Activated CD4-positive, alpha-beta T cell treated with anti-CD3 and anti-CD28 coated beads for 24 hours (primary cell): ENCODE data around the gene CACNA1I.

Source experiments
- DNase-seq, 2 donors: peaks; one replicate each; pipeline ENCODE4 v3.0.0-alpha.2; 2020; ENCODE audit warnings: low read depth in 2 of 2

CACNA1I gene

GRCh38 chr22:39623603-39624500 is 53.3 kb downstream of the CACNA1I start:
- DNase-seq: no peak

DNA sequence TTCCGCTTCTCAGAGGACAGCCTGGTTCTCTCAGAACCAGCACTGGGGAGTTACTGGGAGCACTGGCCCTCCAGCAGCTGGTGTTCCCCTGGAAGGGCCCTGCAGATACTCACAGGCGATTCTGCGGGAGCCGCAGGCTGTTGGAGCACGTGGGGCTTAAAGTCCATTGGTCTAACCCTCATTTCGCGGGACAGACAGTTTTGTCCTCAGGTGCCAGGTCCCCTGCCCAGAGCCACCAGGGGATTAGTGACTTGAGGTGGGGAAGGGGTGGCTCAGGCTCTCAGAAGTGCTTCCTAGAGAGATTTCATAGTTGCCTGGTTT is 53.9 kb downstream of the CACNA1I start:
- DNase-seq: no peak

DNA sequence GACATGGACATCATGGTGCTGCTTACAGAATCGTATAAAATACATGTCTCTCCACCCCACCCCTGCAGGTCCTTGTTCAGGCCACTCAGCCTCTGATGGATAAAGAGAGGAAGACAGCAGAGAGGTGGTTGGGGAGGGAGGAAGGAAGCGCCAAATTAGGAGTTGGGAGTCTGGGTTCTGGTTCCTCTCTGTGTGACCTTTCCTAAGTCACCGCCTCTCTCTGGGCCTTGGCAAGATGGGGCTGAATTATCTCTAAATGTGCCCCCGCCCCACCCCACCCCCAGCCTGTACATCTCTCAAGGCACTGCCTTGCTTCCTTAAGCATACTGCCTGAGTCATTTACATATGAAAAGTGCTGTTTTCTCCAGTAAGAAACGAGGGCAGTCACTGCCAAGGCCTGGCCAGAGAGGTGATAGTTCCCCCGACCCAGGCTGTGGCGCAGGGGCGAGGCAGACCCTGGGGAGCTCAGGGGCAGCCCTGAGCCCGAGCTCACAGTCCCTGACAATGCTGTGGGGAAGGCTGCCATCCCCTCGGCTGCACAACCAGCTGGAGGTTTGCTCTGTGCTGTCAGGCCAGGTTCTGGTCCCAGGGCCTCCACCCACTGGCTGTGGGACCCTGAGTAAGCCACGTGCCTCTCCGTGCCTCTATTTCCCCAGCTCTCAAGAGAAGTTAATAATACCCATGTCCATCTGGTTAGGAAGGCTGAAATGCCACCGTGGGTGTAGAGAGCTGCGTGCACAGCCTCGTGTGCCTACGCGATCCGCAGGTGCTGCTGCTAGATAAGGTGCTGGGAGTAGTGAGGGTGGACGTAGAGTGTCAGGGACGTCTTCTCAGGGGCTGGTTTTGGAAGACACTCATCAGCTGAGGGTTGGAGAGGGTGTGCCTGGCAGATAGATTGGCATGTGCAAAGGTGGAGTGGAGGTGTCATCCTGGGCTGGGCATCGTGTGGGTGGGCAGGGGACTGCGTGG is 55.3 kb downstream of the CACNA1I start:
- DNase-seq: no peak

GRCh38 chr22:39627208-39627607 is 56.7 kb downstream of the CACNA1I start:
- DNase-seq: no peak

DNA sequence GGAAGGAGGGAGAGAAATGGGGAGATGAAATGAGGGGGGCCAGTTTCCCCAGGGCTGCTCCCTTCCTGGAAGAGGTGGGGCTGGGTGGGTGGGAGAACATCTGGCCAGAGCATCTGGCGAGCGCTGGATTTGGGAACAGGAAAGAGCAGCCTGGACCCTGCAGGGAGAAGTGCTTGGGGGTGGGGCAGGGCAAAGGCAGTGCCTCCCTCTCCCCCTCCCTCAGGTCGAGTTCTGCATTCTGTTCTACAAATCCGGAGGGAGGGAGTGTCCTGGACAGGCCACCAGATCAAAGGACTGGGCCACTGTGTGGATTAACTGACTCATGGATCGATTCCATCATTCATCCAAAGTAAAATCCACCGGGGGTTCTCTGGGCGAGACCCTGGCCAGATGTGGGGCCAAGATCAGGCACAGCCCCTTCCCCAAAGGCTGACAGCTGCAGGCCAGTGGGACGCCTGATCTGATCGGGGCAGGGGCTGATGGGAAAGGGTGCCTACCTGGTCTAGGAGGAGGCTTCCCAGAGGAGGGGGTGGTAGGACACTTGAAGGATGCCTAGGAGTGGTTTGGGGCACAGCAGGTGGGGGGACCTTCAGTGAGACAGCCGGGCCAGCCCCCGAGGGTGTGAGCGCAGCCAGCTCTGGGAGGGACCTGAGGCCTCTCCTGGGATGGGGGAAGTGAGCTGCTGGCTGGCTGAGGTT is 57.5 kb downstream of the CACNA1I start:
- no peak for DNase-seq

DNA sequence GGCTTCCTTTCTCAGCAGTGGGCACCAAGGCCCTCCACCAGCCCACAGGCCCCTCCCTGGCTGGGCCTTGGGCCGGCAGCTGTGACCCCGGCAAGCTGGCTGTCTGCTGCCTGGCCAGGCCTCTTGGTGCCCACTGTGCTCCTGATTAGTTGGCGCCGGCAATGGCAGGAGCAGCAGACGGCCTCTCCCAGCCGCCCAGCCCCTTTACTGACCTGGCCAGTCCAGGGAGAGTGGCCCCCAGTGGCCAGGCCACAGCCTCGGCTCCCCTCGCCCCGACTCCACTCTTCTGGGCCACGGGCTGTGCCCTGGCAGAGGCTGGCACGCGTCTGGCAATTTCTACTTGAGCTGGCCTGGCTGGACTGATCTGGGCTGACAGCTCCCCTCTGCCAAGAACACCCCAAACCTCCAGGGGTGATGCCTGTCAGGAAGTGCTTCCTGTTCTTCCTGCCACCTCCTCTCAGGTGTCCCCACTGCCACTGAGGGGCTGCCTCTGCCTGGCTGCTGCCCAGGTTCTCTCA is 58.1 kb downstream of the CACNA1I start:
- no peak for DNase-seq

DNA sequence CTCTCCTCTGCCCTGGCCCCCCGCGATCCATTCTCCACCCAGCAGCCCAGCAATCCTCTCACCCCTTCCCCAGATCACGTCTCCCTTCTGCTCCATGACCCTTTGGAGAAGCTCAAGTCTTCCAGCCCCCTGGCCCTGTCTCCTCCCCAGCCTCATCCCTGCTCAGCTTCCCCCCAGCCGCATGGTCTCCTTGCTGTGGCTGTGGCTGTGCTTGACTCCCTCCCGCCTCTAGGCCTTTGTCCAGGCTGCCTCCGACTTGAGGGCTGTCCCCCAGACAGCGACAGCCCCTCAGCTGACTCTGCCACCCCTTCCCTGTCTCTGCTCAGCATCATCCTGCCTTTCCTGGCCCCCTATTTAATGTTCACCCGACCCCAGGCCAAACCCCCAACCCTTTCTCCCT is 59.3 kb downstream of the CACNA1I start:
- DNase-seq: no peak

- no peak for DNase-seq
Observed at GRCh38 chr22:39630721-39631120, 60.2 kb downstream of the CACNA1I start.

GRCh38 chr22:39631381-39632286 is 61.1 kb downstream of the CACNA1I start:
- DNase-seq: no peak

DNA sequence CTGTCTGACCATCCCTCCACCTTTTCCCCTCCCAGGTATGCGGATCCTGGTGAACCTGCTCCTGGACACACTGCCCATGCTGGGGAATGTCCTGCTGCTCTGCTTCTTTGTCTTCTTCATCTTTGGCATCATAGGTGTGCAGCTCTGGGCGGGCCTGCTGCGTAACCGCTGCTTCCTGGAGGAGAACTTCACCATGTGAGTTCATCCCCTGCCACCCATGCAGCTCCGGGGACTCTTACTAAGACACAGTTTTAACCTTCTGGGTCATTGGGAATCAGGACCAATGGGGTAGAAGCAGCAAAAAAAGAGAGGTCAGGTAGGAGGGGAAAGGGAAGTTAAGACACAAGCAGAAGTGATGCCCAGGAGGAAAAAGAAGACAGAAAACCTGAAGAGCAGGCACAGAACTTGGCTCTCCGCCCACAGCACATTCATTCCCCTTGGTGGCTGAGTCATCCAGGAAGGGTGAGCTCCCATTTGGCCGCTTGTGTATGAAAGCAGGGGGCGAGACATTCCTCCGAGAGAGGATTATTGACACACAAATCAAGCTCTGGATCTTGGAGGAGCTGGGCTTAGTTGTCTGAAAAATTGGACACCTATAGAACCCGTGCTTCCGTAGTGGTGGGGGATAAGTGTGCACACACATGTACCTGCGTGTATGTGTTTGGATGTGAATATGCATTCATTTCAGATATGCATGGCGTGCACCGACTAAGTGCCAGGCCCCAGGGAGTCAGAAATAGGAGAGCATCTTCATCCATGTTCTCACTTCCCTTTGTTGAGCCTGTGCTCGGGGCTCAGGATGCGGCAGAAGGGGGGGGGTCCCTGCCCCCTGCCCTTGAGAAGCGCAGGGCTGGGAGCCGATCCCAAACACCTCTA is 64.2 kb downstream of the CACNA1I start:
- DNase-seq: peak in 1 of 2 donors; percentile 16

GRCh38 chr22:39635719-39636118 is 65.2 kb downstream of the CACNA1I start:
- DNase-seq: no peak

GRCh38 chr22:39638958-39639357 is 68.4 kb downstream of the CACNA1I start:
- DNase-seq: no peak

- DNase-seq: no peak
Observed at GRCh38 chr22:39641660-39642310, 71.2 kb downstream of the CACNA1I start.

GRCh38 chr22:39643311-39644083 is 72.9 kb downstream of the CACNA1I start:
- no peak for DNase-seq

- no peak for DNase-seq
Observed at GRCh38 chr22:39645532-39645931, 75.0 kb downstream of the CACNA1I start.

- no peak for DNase-seq
Observed at GRCh38 chr22:39646398-39647063, 76.0 kb downstream of the CACNA1I start.

DNA sequence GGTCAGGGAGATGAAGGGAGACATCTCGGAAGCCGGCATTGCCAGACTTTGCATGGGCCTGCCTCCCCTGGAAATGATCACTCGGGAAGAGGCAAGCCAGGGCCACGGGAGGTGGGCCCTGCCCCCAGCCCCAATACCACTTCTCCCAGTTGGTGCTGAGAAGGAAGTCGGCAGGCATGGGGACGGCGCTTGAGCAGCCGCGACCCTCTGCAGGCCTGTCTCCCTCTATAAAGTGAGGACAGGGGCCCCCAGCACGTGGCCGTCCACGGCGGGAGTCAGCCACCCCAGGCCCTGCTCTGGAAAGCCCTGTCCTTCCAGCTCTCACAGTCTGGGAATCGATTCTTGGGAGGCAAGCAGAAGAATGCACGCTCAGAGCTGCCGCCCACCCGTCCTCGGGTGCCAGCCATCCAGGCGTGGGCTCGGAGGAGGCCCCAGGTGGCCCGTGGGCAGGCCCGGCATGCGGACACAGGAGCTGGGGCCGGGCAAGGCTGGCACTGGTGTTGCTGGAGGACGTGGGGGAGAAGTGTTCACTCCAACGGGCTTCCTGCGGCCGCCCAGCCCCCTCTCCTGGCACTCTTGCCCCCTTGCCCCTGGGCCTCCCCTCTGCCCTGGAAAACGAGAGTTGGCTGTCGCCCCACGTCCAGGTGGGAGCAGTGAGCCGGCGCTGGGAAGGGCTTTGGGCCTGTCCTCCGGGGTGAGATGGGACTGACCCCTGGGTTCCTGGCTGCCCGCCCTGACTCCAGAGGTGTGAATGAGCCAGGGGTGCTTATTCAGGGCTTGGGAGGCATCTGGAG is 77.5 kb downstream of the CACNA1I start:
- DNase-seq: no peak
